NT2/D1 (cell line): ENCODE data around the gene SEL1L2.

Experiments
- SUZ12 ChIP-seq: IDR thresholded peaks from 2 replicates; pipeline ENCODE4 v1.6.1; 2011; ENCODE audit not compliant: insufficient read length, insufficient read depth; ENCODE audit errors: extremely low read depth
- YY1 ChIP-seq: IDR thresholded peaks from 2 replicates; pipeline ENCODE4 v1.6.1; 2011; ENCODE audit not compliant: insufficient read length, insufficient read depth
- ZNF274 ChIP-seq: IDR thresholded peaks from 2 replicates; pipeline ENCODE4 v1.6.1; 2011; ENCODE audit warnings: mild to moderate bottlenecking, low read depth, low read length

DNA sequence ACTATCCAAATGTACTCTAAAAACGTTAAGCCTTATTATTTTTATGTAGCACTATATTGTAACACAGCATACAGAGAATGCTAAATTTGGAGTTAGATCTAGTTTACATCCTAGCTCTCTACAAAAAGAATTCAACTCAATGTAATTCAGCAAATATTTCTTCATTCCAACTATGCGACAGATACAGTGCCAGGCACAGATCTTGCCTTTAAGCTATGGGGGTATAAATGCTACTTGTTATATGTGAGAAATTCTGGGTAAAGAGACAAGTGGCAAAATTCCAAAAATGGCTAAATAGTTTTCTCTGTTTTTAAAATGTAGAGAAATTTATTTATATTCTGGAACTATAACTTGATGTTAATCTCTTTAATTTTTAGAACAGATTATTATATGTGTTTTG is 63.2 kb downstream of the SEL1L2 start:
- TF ChIP-seq YY1: no peak
- TF ChIP-seq ZNF274: no peak
- no peak for TF ChIP-seq SUZ12
